Psoas muscle (tissue), 8 donors: Measurements from ENCODE around the gene NR1D2. TPM values are rescaled to one million over a fixed set of nuclear protein-coding genes. Genes with fewer than 3 reads are reported as not detected.

Experiments
- ATAC-seq, 4 donors: fragments of 200-7000 bp; cut with Tn5 transposase; one replicate each; pipeline ENCODE4 v1.9.1; 2020; ENCODE audit warnings: moderate library complexity in 3 of 4, mild to moderate bottlenecking in 2 of 4
- DNase-seq, 2 donors: peaks; one replicate each; pipeline ENCODE4 v3.0.0-alpha.2; 2020
- H3K27ac ChIP-seq: fragments of 200-600 bp; one replicate; pipeline ENCODE4 v1.8.0; 2022
- H3K27me3 ChIP-seq, 3 donors: fragments of 200-600 bp in 1 of 3; one replicate each; pipeline versions ENCODE4 v1.6.1 to v1.8.0; 2013 to 2022; ENCODE audit warnings: low read length in 2 of 3, mild to moderate bottlenecking in 2 of 3, moderate library complexity in 1 of 3; ENCODE audit not compliant: insufficient read depth in 3 of 3
- H3K36me3 ChIP-seq, 2 donors: fragments of 200-600 bp in 1 of 2; one replicate each; pipeline versions ENCODE4 v1.6.1 to v1.8.0; 2013 to 2022; ENCODE audit warnings: low read depth in 1 of 2, mild to moderate bottlenecking in 1 of 2, moderate library complexity in 1 of 2; ENCODE audit not compliant: insufficient read depth in 1 of 2
- H3K4me1 ChIP-seq: fragments of 200-600 bp; one replicate; pipeline ENCODE4 v1.8.0; 2022
- H3K4me3 ChIP-seq: fragments of 200-600 bp; one replicate; pipeline ENCODE4 v1.8.0; 2022; ENCODE audit warnings: mild to moderate bottlenecking
- H3K9me3 ChIP-seq: fragments of 200-600 bp; one replicate; pipeline ENCODE4 v1.8.0; 2022
- WGBS, 3 donors: extraction: QIAGEN DNeasy Blood & Tissue Kit; methylation state at CpG; one replicate each; pipeline versions ENCODE4 v1.1.6 to v1.1.7; 2013; 5-methylcytosine and 5-hydroxymethylcytosine counted together
- intact Hi-C, 2 donors: fragments of 100-400 bp; cut with DNase I; formaldehyde crosslinking; loops; one replicate each; pipeline versions ENCODE4 v1.11.0 to v1.14.2; 2022
- polyA plus RNA-seq, 3 donors: library from polyadenylated mRNA; stranded (reverse); fragments of 200-250 nt; gene quantifications; one replicate each; pipeline ENCODE4 v1.2.3, GENCODE V29; 2013
- total RNA-seq, 4 donors: library from RNA; stranded (reverse); fragmentation: NEBNext Ultra II Directional in 2 of 4; extraction: Animal tissue kit (Norgen Biotek cat#: 25700) in 2 of 4; gene quantifications; one replicate each; pipeline versions ENCODE4 v1.2.1 to v1.2.4, GENCODE V29; 2021 to 2023
- TF ChIP-seq, protein P1 (sequence below): fragments of 200-600 bp; IDR thresholded peaks from one replicate; pipeline ENCODE4 v1.8.0; 2022; ENCODE audit warnings: antibody characterized with exemption
- donor health status: healthy with polysubstance abuse.
- donor health status: DM: no; HTN: no; CAD: no; lungs with moderate emphysema.
- donor health status: Bipolar disorder and iron deficiency.
- donor health status: healthy.
- donor health status: DM: yes; HTN: yes; CAD: no.
- donor health status: DM: no; HTN: no; CAD: no.
- donor health status: DM: no; HTN: no; CAD: no.
- donor health status: DM: yes; HTN: yes; CAD: no.

NR1D2 gene
- total and polyA plus RNA-seq, 7 donors: 4.9 to 79.6 (median 31.7) TPM

DNA sequence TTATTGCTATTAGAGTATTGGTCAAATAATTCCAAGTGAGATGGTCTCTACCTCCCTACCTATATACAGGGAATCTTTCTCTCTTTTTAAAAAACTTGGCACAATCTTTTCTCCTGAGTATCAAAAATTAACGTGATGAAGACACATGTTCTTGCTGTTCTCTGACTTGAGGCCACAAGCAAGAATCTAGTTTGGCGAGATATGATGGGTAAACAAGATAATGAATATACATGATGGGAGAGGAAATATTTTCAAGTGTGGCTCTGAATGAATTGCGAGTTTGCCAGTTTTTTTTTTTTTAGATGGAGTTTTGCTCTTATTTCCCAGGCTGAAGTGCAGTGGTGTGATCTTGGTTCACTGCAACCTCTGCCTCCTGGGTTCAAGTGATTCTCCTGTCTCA, 11.6 kb downstream of the NR1D2 start:
- H3K27ac ChIP-seq: peak overlapping the region; percentile 2
- WGBS, 3 donors: 65 to 73% (median 71%) methylated on average over 3 of the region's 3 CpGs
- intact Hi-C loops: no loop called here
- H3K4me3 ChIP-seq: no peak overlapping the region
- ATAC-seq (no peak), DNase-seq (no peak)
- TF ChIP-seq, protein P1, sequence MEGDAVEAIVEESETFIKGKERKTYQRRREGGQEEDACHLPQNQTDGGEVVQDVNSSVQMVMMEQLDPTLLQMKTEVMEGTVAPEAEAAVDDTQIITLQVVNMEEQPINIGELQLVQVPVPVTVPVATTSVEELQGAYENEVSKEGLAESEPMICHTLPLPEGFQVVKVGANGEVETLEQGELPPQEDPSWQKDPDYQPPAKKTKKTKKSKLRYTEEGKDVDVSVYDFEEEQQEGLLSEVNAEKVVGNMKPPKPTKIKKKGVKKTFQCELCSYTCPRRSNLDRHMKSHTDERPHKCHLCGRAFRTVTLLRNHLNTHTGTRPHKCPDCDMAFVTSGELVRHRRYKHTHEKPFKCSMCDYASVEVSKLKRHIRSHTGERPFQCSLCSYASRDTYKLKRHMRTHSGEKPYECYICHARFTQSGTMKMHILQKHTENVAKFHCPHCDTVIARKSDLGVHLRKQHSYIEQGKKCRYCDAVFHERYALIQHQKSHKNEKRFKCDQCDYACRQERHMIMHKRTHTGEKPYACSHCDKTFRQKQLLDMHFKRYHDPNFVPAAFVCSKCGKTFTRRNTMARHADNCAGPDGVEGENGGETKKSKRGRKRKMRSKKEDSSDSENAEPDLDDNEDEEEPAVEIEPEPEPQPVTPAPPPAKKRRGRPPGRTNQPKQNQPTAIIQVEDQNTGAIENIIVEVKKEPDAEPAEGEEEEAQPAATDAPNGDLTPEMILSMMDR: no peak
- H3K36me3 ChIP-seq: peaks cover 0 to 48% of the 10 kb centered on the region in 2 donors
- no peaks in the 10 kb centered on the region for H3K27me3 ChIP-seq
- no peaks in the 10 kb centered on the region for H3K9me3 ChIP-seq
- H3K4me1 ChIP-seq: peaks cover 59% of the 10 kb centered on the region

DNA sequence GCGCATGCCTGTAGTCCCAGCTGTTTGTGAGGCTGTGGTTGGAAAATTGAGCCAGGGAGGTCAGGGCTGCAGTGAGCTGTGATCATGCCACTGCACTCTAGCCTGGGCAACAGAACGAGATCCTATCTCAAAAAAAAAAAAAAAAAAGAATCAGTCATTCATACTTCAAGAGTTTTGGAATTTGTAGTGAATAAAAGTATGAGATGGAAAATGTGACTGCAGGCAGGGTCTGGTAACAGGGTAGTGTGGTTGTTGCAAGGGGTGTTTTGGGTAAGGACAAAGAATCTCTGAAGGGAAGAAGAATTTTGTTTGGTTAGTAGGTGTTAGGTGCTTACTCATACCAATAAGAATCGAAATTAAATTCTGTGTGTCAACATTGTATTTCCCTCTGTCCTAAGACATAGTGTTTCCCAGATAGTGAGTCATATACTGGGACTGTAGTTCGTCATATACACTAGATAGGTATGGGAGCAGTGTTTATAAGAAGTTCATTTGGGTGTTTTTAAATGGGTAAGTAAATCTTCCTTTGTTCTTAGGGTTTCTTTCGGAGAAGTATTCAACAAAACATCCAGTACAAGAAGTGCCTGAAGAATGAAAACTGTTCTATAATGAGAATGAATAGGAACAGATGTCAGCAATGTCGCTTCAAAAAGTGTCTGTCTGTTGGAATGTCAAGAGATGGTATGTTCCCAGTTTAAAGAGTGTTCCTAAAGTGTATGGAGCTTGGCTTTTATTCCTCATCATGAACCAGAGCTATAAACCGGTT, 14.2 kb downstream of the NR1D2 start:
- no peak for DNase-seq
- Histone ChIP-seq H3K27me3 (no peaks in the 10 kb centered on the region), H3K9me3 (no peaks in the 10 kb centered on the region), H3K4me3 (no peak overlapping the region), H3K36me3 (peaks cover 3 to 71% of the 10 kb centered on the region in 2 donors), H3K27ac (peak overlapping the region; percentile 73), H3K4me1 (peaks cover 58% of the 10 kb centered on the region)
- TF ChIP-seq, protein P1: no peak
- 78 to 84% (median 79%) methylated on average over 7 of the region's 7 CpGs for WGBS, 3 donors
- peak in 3 of 4 donors; percentile 55 to 60 (median 58) for ATAC-seq
- intact Hi-C loops: no loop called here

DNA sequence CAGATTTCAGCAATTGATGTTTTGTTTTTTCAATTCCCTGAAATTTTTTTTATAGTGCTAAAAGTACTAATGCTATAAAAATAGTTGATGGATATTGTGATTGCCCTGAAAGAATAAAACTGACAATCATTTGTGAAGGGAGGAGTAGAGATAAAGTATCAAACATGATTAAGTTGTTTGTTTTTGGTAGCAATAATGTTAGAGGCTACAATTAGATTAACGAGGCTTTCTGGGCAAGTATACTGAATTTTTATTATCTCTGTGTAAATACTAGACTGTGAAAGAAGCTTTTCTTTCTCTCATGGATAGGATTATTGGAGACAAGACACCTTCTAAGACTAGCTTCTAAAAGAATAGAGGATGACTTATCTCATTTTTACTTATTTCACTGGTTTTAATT, 15.6 kb downstream of the NR1D2 start:
- peaks cover 3 to 72% of the 10 kb centered on the region in 2 donors for H3K36me3 ChIP-seq
- H3K9me3 ChIP-seq: no peaks in the 10 kb centered on the region
- DNase-seq (no peak), ATAC-seq (no peak)
- intact Hi-C loops: no loop called here
- no peak overlapping the region for H3K4me3 ChIP-seq
- TF ChIP-seq, protein P1: no peak
- H3K27ac ChIP-seq: peak overlapping the region; percentile 73
- peaks cover 57% of the 10 kb centered on the region for H3K4me1 ChIP-seq
- H3K27me3 ChIP-seq: no peaks in the 10 kb centered on the region
- WGBS, 3 donors: 62 to 82% (median 71%) methylated on average over 1 of the region's 1 CpG

DNA sequence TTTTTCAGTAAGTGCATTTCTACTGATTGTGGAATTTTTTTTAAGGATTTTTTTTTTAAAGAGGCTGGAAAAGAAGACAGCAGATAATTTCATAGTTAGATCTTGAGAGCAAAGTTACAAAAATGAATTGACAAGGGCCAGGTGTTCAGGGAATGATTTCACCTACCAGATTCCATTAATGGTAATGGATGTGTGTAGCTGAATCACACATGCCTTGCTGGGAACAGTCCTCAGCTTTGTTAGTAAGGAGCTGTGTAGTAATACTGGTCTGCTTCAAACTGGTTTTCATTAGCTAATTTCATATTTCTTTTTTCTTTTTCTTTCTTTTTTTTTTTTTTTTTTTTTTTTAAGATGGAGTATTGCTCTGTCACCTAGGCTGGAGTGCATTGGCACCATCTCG, 16.0 kb downstream of the NR1D2 start:
- DNase-seq (no peak), ATAC-seq (peak; percentile 72 to 81 (median 75))
- no peak overlapping the region for H3K4me3 ChIP-seq
- no peaks in the 10 kb centered on the region for H3K9me3 ChIP-seq
- peak overlapping the region; percentile 73 for H3K27ac ChIP-seq
- H3K4me1 ChIP-seq: peaks cover 61% of the 10 kb centered on the region
- intact Hi-C loops: no loop called here
- H3K27me3 ChIP-seq: no peaks in the 10 kb centered on the region
- H3K36me3 ChIP-seq: peaks cover 3 to 72% of the 10 kb centered on the region in 2 donors
- TF ChIP-seq, protein P1: no peak
- 92 to 100% (median 95%) methylated on average over 1 of the region's 1 CpG for WGBS, 3 donors
